ENCODE results near the gene OR2T3.
"Not testable (repeated sequence)": the region's sequence is repeated elsewhere in the genome, so short reads cannot be mapped to it uniquely, and the experiment has no call there.

The OR2T3 gene

GRCh38 chr1:248471154-248471553 is 2.0 kb upstream of the OR2T3 start:
- no peak for DNase-seq (ENCODE audit: low read depth in 2 of 2, low spot score in 1 of 2)

- not testable (repeated sequence) for DNase-seq (ENCODE audit: low read depth in 2 of 2, low spot score in 1 of 2)
These were observed 1.0 kb upstream of the OR2T3 start for GRCh38 chr1:248472111-248472510.

GRCh38 chr1:248475660-248476059 is 2.5 kb downstream of the OR2T3 start:
- not testable (repeated sequence) for DNase-seq (ENCODE audit: low read depth in 2 of 2, low spot score in 1 of 2)

GRCh38 chr1:248481686-248482579 is 8.8 kb downstream of the OR2T3 start:
- DNase-seq (ENCODE audit: low read depth in 2 of 2, low spot score in 1 of 2) = not testable (repeated sequence)

GRCh38 chr1:248488289-248488688 is 15.1 kb downstream of the OR2T3 start, which contains the start of gene OR2T5:
OR2T5 (plus strand) TSS chr1:248488589; CDS start chr1:248488589, 0 bp downstream.
- not testable (repeated sequence) for DNase-seq (ENCODE audit: low read depth in 2 of 2, low spot score in 1 of 2)

- not testable (repeated sequence) for DNase-seq (ENCODE audit: low read depth in 2 of 2, low spot score in 1 of 2)
These were observed 23.5 kb downstream of the OR2T3 start for GRCh38 chr1:248496661-248497060.

- not testable (repeated sequence) for DNase-seq (ENCODE audit: low read depth in 2 of 2, low spot score in 1 of 2)
These were observed 27.3 kb downstream of the OR2T3 start for GRCh38 chr1:248500305-248501035.

- not testable (repeated sequence) for DNase-seq (ENCODE audit: low read depth in 2 of 2, low spot score in 1 of 2)
These were observed 34.6 kb downstream of the OR2T3 start, which contains the start of gene OR2G6 for GRCh38 chr1:248507773-248508172. OR2G6 (plus strand) TSS chr1:248508073; CDS start chr1:248521647, 13,574 bp downstream.

GRCh38 chr1:248510217-248510616 is 37.1 kb downstream of the OR2T3 start:
- not testable (repeated sequence) for DNase-seq (ENCODE audit: low read depth in 2 of 2, low spot score in 1 of 2)

GRCh38 chr1:248521856-248522255 is 48.7 kb downstream of the OR2T3 start:
- DNase-seq (ENCODE audit: low read depth in 2 of 2, low spot score in 1 of 2) = no peak

Data from stimulated activated CD8-positive, alpha-beta memory T cell treated with anti-CD3 and anti-CD28 coated beads, Interleukin-4, amount 100 ng/mL, for 1 hour (primary cell).